NCI-H1930 (cell line): Measurements from ENCODE around the gene TMEM242.

Source experiments
- DNase-seq, 2 experiments: peaks; one replicate each; lab custom pipeline; 2025; lab: John Stamatoyannopoulos, UW

Gene TMEM242

GRCh38 chr6:157270916-157271315 is 52.4 kb downstream of the TMEM242 start:
- DNase-seq: no peak

GRCh38 chr6:157270308-157270707 is 53.0 kb downstream of the TMEM242 start:
- no peak for DNase-seq

- DNase-seq: no peak
Measured at GRCh38 chr6:157269261-157269794, 54.0 kb downstream of the TMEM242 start.

GRCh38 chr6:157268835-157269234 is 54.5 kb downstream of the TMEM242 start:
- DNase-seq: no peak

GRCh38 chr6:157268396-157268795 is 54.9 kb downstream of the TMEM242 start:
- DNase-seq: no peak

GRCh38 chr6:157267654-157268053 is 55.7 kb downstream of the TMEM242 start:
- no peak for DNase-seq

- DNase-seq: no peak
Measured at GRCh38 chr6:157267109-157267611, 56.2 kb downstream of the TMEM242 start.

GRCh38 chr6:157266274-157267101 is 56.8 kb downstream of the TMEM242 start:
- DNase-seq: no peak

GRCh38 chr6:157265635-157266034 is 57.7 kb downstream of the TMEM242 start:
- DNase-seq: no peak

- DNase-seq: no peak
Measured at GRCh38 chr6:157265186-157265585, 58.1 kb downstream of the TMEM242 start.

GRCh38 chr6:157264701-157265100 is 58.6 kb downstream of the TMEM242 start:
- no peak for DNase-seq

GRCh38 chr6:157263881-157264397 is 59.4 kb downstream of the TMEM242 start:
- no peak for DNase-seq

GRCh38 chr6:157263146-157263545 is 60.2 kb downstream of the TMEM242 start:
- no peak for DNase-seq

- DNase-seq: no peak
Measured at GRCh38 chr6:157261606-157262005, 61.7 kb downstream of the TMEM242 start.

GRCh38 chr6:157260735-157261410 is 62.4 kb downstream of the TMEM242 start:
- DNase-seq: no peak

- no peak for DNase-seq
Measured at GRCh38 chr6:157259443-157259842, 63.9 kb downstream of the TMEM242 start.

- DNase-seq: no peak
Measured at GRCh38 chr6:157258878-157259277, 64.4 kb downstream of the TMEM242 start.

GRCh38 chr6:157255079-157255478 is 68.2 kb downstream of the TMEM242 start:
- DNase-seq: no peak

- DNase-seq: no peak
Measured at GRCh38 chr6:157254538-157254937, 68.8 kb downstream of the TMEM242 start.

- no peak for DNase-seq
Measured at GRCh38 chr6:157253699-157254098, 69.6 kb downstream of the TMEM242 start.

- no peak for DNase-seq
Measured at GRCh38 chr6:157253017-157253416, 70.3 kb downstream of the TMEM242 start.

- DNase-seq: no peak
Measured at GRCh38 chr6:157251586-157252247, 71.6 kb downstream of the TMEM242 start.
